Measurements from ENCODE around the gene CSRP2.

CSRP2 gene

GRCh38 chr12:76811976-76812375, 66.8 kb downstream of the CSRP2 start:
- H3K9me3 ChIP-seq (ENCODE audit: control insufficient read depth, insufficient read depth, low read length) = no peaks in the 10 kb centered on the region
- H3K27me3 ChIP-seq (ENCODE audit: control insufficient read depth, insufficient read depth, low read length) = no peaks in the 10 kb centered on the region
- no peak overlapping the region for H3K27ac ChIP-seq (ENCODE audit: low read depth, low read length)
- no peak overlapping the region for H3K4me3 ChIP-seq (ENCODE audit: low read depth, low read length)
- H3K9ac ChIP-seq (ENCODE audit: low read depth, low read length) = no peak overlapping the region
- H3K4me1 ChIP-seq (ENCODE audit: control insufficient read depth, insufficient read depth, low read length) = no peaks in the 10 kb centered on the region
- H3K36me3 ChIP-seq (ENCODE audit: control insufficient read depth, insufficient read depth, low read length) = peaks cover 77% of the 10 kb centered on the region

- Histone ChIP-seq H3K9ac (ENCODE audit: low read depth, low read length) (no peak overlapping the region), H3K36me3 (ENCODE audit: control insufficient read depth, insufficient read depth, low read length) (peaks cover 81% of the 10 kb centered on the region), H3K9me3 (ENCODE audit: control insufficient read depth, insufficient read depth, low read length) (no peaks in the 10 kb centered on the region), H3K27ac (ENCODE audit: low read depth, low read length) (no peak overlapping the region), H3K4me1 (ENCODE audit: control insufficient read depth, insufficient read depth, low read length) (no peaks in the 10 kb centered on the region), H3K27me3 (ENCODE audit: control insufficient read depth, insufficient read depth, low read length) (no peaks in the 10 kb centered on the region), H3K4me3 (ENCODE audit: low read depth, low read length) (no peak overlapping the region)
These were observed 68.0 kb downstream of the CSRP2 start for GRCh38 chr12:76810671-76811419.
